ENCODE results near the gene GNAS.

- TF ChIP-seq CTCF (IDR thresholded peaks at IDR 0.05) (no peak), POLR2A (IDR thresholded peaks at IDR 0.05) (no peak)
These were observed 42.2 kb upstream of the GNAS start for GRCh38 chr20:58810116-58810878.
